IPS-20b (cell line): ENCODE data around the gene IL36G.

Source experiments
- H3K27ac ChIP-seq: one replicate; pipeline ENCODE4 v1.5.1; 2013; ENCODE audit warnings: low read length
- H3K27me3 ChIP-seq: 2 replicates; pipeline ENCODE4 v1.6.1; 2013; ENCODE audit warnings: mild to moderate bottlenecking, low read length, inconsistent platforms; ENCODE audit not compliant: insufficient read depth
- H3K36me3 ChIP-seq: 2 replicates; pipeline ENCODE4 v1.6.1; 2013; ENCODE audit warnings: low read depth, mild to moderate bottlenecking, inconsistent platforms, low read length, moderate library complexity; ENCODE audit not compliant: insufficient read depth
- H3K4me1 ChIP-seq: 2 replicates; pipeline ENCODE4 v1.6.1; 2013; ENCODE audit warnings: mild to moderate bottlenecking, control low read depth, inconsistent platforms, low read length, moderate library complexity; ENCODE audit not compliant: insufficient read depth
- H3K4me3 ChIP-seq: 2 replicates; pipeline ENCODE4 v1.5.1; 2013; ENCODE audit warnings: mild to moderate bottlenecking, low read length, inconsistent platforms
- H3K9ac ChIP-seq: 2 replicates; pipeline ENCODE4 v1.6.1; 2013; ENCODE audit warnings: low read depth, mild to moderate bottlenecking, inconsistent platforms, low read length, moderate library complexity
- H3K9me3 ChIP-seq: 2 replicates; pipeline ENCODE4 v1.6.1; 2013; ENCODE audit warnings: mild to moderate bottlenecking, low read depth, low read length, inconsistent platforms; ENCODE audit not compliant: insufficient read depth

IL36G gene

DNA sequence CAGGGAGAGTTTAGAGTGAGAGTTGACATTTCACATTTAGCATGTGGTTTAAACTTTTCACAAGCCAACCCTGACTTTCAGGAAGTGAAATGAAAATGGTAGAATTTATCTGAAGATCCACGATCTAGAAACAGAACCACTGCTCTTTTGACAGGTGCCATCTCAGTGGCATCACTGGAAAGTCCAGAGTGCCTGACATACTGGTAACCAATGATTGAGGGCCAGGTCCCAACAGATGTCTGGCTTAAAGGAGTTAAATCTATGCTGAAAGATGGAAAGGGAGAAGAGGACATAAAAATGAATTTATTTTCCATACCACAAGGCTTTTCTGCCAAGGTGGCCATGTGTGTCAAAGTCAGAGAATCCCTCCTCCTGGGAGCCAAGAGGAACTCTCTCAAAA, 2.7 kb downstream of the IL36G start:
- Histone ChIP-seq H3K36me3 (no peaks in the 10 kb centered on the region), H3K4me3 (no peak overlapping the region), H3K9me3 (no peaks in the 10 kb centered on the region), H3K27ac (no peak overlapping the region), H3K27me3 (peaks cover 5% of the 10 kb centered on the region; the same call in 1 of the 2 replicates), H3K9ac (no peak overlapping the region), H3K4me1 (no peaks in the 10 kb centered on the region)

GRCh38 chr2:112985090-112985489, 7.3 kb downstream of the IL36G start:
- Histone ChIP-seq H3K4me1 (no peaks in the 10 kb centered on the region), H3K27ac (no peak overlapping the region), H3K4me3 (no peak overlapping the region), H3K27me3 (no peaks in the 10 kb centered on the region; the same call in 1 of the 2 replicates), H3K9ac (no peak overlapping the region), H3K9me3 (peaks cover 6% of the 10 kb centered on the region; the same call in 1 of the 2 replicates), H3K36me3 (no peaks in the 10 kb centered on the region)

DNA sequence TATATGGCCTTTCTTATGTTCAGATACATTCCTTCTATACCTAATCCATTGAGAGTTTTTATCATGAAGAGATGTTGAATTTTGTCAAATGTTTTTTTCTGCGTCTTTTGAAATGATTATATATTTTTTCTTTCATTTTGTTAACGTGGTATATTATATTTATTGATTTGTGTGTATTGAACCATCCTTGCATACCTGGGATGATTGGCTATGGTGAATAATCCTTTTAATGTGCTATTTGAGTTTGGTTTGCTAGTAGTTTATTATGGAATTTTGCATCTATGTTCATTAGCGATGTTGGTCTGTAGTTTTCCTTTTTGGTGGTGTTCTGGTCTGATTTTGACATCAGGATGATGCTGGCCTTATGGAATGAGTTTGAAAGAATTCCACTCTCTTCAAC, 11.8 kb downstream of the IL36G start:
- Histone ChIP-seq H3K4me3 (no peak overlapping the region), H3K4me1 (no peaks in the 10 kb centered on the region), H3K9ac (no peak overlapping the region), H3K9me3 (peaks cover 13% of the 10 kb centered on the region; the same call in 1 of the 2 replicates), H3K27me3 (no peaks in the 10 kb centered on the region; the same call in 1 of the 2 replicates), H3K36me3 (no peaks in the 10 kb centered on the region), H3K27ac (no peak overlapping the region)

GRCh38 chr2:112993831-112994230, 16.0 kb downstream of the IL36G start:
- H3K36me3 ChIP-seq: no peaks in the 10 kb centered on the region
- no peaks in the 10 kb centered on the region; the same call in 1 of the 2 replicates for H3K27me3 ChIP-seq
- H3K9ac ChIP-seq: no peak overlapping the region
- H3K4me1 ChIP-seq: no peaks in the 10 kb centered on the region
- no peak overlapping the region for H3K4me3 ChIP-seq
- no peak overlapping the region for H3K27ac ChIP-seq
- H3K9me3 ChIP-seq: peaks cover 9% of the 10 kb centered on the region; the same call in 1 of the 2 replicates

DNA sequence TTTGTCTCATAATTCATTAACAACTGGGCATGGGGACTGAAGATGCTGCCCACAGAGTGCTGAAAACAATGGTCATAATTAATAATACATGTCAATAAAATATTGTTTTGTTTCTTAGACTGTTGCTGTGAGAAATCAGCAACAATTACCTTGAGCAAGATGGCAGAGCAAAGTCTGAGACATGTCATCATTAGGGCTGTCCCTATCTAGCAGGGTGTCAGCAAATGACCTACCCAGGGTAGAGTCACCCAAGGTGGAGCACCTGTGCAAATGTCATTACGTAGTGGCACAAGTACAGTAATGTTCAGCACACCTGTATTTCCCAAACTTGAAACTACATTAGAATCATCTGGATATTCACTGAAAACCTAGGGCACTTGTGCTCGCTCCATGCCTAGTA, 16.8 kb downstream of the IL36G start:
- Histone ChIP-seq H3K27me3 (no peaks in the 10 kb centered on the region; the same call in 1 of the 2 replicates), H3K4me1 (no peaks in the 10 kb centered on the region), H3K9me3 (peaks cover 14% of the 10 kb centered on the region; the same call in 1 of the 2 replicates), H3K36me3 (no peaks in the 10 kb centered on the region), H3K9ac (no peak overlapping the region), H3K4me3 (no peak overlapping the region), H3K27ac (no peak overlapping the region)

GRCh38 chr2:112995346-112995920, 17.6 kb downstream of the IL36G start:
- Histone ChIP-seq H3K9ac (no peak overlapping the region), H3K9me3 (peaks cover 22% of the 10 kb centered on the region), H3K4me3 (no peak overlapping the region), H3K4me1 (no peaks in the 10 kb centered on the region), H3K36me3 (no peaks in the 10 kb centered on the region), H3K27me3 (no peaks in the 10 kb centered on the region; the same call in 1 of the 2 replicates), H3K27ac (no peak overlapping the region)

- Histone ChIP-seq H3K4me3 (no peak overlapping the region), H3K27me3 (no peaks in the 10 kb centered on the region; the same call in 1 of the 2 replicates), H3K9me3 (peaks cover 34% of the 10 kb centered on the region), H3K27ac (no peak overlapping the region), H3K9ac (no peak overlapping the region), H3K36me3 (no peaks in the 10 kb centered on the region), H3K4me1 (no peaks in the 10 kb centered on the region)
These were observed 18.8 kb downstream of the IL36G start for GRCh38 chr2:112996635-112997034.

DNA sequence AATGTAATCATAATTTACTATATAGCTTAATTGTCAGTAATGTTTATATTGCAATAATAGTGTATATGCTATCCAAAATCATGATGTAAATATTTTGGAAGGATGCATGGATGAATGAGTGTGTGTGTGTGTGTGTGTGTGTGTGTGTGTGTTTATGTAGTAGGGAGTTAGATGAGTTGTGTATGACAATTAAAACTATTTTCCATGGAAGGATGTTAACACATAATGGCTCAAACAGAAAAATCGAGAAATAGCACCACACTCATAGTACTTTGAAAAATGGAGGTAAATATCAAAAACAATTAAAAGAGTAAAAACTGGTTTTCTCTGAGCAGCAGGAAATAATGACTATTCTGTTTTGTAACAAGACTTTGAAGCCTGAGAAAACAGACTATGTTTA, 19.3 kb downstream of the IL36G start:
- Histone ChIP-seq H3K4me1 (no peaks in the 10 kb centered on the region), H3K27me3 (no peaks in the 10 kb centered on the region; the same call in 1 of the 2 replicates), H3K36me3 (no peaks in the 10 kb centered on the region), H3K27ac (no peak overlapping the region), H3K9me3 (peaks cover 32% of the 10 kb centered on the region), H3K9ac (no peak overlapping the region), H3K4me3 (no peak overlapping the region)

DNA sequence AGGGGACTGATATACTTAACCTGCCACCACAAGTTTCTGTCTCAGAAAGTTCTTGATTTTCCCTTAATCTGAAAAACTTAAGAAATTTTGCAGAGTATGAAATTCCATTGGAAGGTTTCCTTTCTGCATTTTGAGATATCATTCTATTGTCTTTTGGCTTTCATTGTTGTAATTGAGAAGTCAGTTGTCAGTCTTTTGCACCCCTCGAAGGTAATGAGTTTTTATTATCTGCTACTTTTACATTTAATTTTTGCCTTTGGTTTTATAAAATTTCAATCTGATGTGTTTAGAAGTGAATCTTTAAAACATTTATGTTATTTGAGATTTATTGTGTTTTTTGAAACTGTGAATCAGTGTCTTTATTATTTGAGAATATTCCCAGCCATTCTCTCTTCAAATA, 22.6 kb downstream of the IL36G start:
- H3K27ac ChIP-seq: no peak overlapping the region
- no peak overlapping the region for H3K4me3 ChIP-seq
- no peaks in the 10 kb centered on the region for H3K36me3 ChIP-seq
- no peaks in the 10 kb centered on the region for H3K27me3 ChIP-seq
- H3K4me1 ChIP-seq: no peaks in the 10 kb centered on the region
- no peak overlapping the region for H3K9ac ChIP-seq
- peaks cover 32% of the 10 kb centered on the region for H3K9me3 ChIP-seq

- no peaks in the 10 kb centered on the region for H3K36me3 ChIP-seq
- H3K4me1 ChIP-seq: no peaks in the 10 kb centered on the region
- no peak overlapping the region for H3K9ac ChIP-seq
- no peak overlapping the region for H3K4me3 ChIP-seq
- H3K27ac ChIP-seq: no peak overlapping the region
- peaks cover 32% of the 10 kb centered on the region for H3K9me3 ChIP-seq
- H3K27me3 ChIP-seq: no peaks in the 10 kb centered on the region
These were observed 24.9 kb downstream of the IL36G start for GRCh38 chr2:113002677-113003076.

DNA sequence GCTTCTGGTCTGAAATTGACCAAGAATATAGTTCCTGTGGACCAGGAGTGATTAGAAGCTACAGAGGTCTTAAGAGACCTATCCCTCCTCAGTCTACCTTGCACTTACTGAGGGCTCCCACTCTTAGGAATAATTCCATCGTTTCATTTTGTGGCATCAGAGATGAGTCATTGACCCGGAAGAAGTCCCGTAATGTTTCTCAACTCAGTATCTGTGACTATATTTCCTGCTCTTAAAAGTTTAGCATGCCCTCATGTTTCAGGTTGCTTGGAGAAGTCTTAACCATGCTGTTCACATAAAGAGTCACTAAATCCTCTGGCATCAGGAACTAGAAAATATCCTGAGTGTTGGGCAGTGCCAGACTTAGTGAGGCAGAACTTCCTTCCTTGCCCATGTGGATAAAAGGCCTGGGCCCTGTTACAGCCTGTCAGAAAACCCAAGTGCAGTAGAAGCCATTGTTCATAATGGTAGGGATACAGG, 27.3 kb downstream of the IL36G start, which contains the start of gene IL36A:
Gene IL36A (plus strand): TSS at position 430 of the 480 bp plus-strand sequence. CDS start 413 bp downstream, outside the sequence.
- H3K36me3 ChIP-seq: no peaks in the 10 kb centered on the region
- H3K4me3 ChIP-seq: no peak within 1 kb of the TSS
- no peak within 1 kb of the TSS for H3K9ac ChIP-seq
- H3K27ac ChIP-seq: no peak within 1 kb of the TSS
- no peaks in the 10 kb centered on the region for H3K4me1 ChIP-seq
- peaks cover 21% of the 10 kb centered on the region for H3K9me3 ChIP-seq
- H3K27me3 ChIP-seq: no peaks in the 10 kb centered on the region

DNA sequence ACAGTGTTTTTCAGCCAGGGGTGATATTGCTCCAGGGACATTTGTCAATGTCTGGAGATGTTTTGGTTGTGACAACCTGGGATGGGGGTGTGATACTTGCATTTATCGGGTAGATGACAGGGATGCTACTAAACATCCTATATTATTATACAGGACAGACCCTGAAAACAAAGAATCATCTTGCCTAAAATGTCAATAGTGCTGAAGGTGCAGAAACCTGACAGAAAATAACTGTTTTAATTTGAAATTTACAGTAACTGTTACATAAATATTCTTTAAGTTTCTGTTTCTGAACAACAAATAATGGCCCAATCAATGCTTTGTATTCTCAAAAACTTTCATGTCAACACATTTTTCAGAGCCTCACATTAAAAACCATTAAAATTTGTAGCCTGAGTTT, 29.4 kb downstream of the IL36G start:
- Histone ChIP-seq H3K27ac (no peak overlapping the region), H3K9ac (no peak overlapping the region), H3K4me3 (no peak overlapping the region), H3K36me3 (no peaks in the 10 kb centered on the region), H3K27me3 (no peaks in the 10 kb centered on the region), H3K4me1 (no peaks in the 10 kb centered on the region), H3K9me3 (peaks cover 4% of the 10 kb centered on the region; the same call in 1 of the 2 replicates)
